OCI-LY1 (cell line): ENCODE data around the gene ABCB11.

Source experiments
- EZH2 ChIP-seq: fragments of 200-600 bp; sonication (generic), shearing (Covaris generic); IDR thresholded peaks from 2 replicates; pipeline ENCODE4 v1.8.0; 2017; ENCODE audit warnings: borderline replicate concordance, mixed run types, mild to moderate bottlenecking, antibody characterized with exemption, low read length, moderate library complexity, mixed read lengths
- TF ChIP-seq, protein P1 (sequence below): fragments of 200-600 bp; sonication (generic), shearing (Covaris generic); IDR thresholded peaks from 2 replicates; pipeline ENCODE4 v1.5.1; 2017; ENCODE audit warnings: mild to moderate bottlenecking, antibody characterized with exemption, low read length, moderate library complexity, mixed read lengths

DNA sequence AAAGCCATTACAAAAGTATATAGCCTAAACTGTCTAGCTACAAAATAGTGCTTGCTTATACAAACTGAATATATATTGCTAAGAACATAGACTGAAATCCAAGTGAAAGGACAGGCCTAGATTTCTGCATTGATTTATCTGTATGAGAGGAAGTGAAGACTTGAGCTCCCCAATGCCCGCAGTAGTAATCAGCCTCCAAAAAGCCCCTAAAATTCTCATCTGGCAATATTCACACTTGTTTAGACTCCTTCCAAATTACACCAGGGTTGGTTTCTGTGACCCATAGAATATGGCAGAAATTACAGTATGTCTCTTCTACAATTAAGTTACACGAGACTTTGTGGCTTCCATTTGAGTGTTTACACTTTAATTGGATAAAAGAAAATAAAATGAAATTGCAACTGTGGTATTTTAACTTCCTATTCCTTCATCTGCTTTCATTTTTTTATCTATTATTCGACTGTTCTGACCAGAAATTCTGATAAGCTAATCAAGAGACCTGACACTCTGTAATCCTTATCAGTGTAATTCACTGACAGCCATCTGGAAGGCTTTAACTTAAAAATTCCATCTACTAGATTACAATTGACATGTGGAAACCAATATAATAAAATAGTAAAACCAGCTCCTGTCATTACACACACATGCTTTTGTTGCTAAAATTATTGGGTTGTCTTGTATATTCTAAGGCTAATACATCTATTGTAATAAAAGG is 21.1 kb downstream of the ABCB11 start:
- TF ChIP-seq, protein P1, sequence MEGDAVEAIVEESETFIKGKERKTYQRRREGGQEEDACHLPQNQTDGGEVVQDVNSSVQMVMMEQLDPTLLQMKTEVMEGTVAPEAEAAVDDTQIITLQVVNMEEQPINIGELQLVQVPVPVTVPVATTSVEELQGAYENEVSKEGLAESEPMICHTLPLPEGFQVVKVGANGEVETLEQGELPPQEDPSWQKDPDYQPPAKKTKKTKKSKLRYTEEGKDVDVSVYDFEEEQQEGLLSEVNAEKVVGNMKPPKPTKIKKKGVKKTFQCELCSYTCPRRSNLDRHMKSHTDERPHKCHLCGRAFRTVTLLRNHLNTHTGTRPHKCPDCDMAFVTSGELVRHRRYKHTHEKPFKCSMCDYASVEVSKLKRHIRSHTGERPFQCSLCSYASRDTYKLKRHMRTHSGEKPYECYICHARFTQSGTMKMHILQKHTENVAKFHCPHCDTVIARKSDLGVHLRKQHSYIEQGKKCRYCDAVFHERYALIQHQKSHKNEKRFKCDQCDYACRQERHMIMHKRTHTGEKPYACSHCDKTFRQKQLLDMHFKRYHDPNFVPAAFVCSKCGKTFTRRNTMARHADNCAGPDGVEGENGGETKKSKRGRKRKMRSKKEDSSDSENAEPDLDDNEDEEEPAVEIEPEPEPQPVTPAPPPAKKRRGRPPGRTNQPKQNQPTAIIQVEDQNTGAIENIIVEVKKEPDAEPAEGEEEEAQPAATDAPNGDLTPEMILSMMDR = no peak
- no peak for TF ChIP-seq EZH2
